GM18909 (cell line): Measurements from ENCODE around the gene B3GNT4.
"Not testable (repeated sequence)": the region's sequence is repeated elsewhere in the genome, so short reads cannot be mapped to it uniquely, and the experiment has no call there.

Source experiments
- ATAC-seq: cut with Tn5 transposase; IDR thresholded peaks from one replicate; pipeline ENCODE4 v1.9.1; 2021; ENCODE audit warnings: mild to moderate bottlenecking; ENCODE audit not compliant: unreplicated experiment, poor library complexity

Gene B3GNT4

DNA sequence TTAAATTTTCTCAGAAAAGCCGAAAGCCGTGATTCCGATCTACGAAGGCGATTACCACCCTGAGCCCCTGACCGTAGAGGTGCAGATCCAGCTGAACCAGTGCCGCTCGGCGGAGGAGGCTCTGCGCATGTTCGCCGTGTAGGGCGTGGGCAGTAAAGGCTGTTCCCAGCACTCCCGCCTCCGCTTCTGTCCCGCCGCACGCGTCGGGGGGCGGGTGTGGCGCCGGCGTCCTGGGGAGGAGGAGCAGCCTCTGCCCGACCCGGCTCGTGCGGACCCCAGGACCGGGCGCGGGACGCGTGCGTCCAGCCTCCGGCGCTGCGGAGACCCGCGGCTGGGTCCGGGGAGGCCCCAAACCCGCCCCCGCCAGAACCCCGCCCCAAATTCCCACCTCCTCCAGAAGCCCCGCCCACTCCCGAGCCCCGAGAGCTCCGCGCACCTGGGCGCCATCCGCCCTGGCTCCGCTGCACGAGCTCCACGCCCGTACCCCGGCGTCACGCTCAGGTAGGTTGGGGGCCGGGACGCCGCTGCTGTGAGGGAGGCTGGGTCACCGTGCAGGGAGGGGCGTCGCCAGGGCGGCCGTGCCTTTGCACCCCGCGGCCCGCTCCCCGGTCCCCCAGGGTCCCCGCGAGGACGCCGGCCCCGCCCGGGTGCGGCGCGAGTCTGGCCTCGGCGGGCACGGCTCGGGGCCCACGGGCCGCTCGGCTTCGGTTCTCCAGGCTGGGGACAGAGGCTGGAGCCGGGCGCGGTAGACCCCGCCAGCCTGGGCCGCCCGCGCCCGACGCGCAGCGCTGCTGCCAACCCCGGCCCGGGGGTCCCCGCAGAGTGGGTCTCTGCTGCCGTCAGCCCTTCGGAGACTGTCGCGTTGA is at the start of gene B3GNT4:
Gene B3GNT4 (plus strand): TSS at position 409 of the 866 bp plus-strand sequence. CDS start 910 bp downstream, outside the sequence.
- ATAC-seq = no peak

DNA sequence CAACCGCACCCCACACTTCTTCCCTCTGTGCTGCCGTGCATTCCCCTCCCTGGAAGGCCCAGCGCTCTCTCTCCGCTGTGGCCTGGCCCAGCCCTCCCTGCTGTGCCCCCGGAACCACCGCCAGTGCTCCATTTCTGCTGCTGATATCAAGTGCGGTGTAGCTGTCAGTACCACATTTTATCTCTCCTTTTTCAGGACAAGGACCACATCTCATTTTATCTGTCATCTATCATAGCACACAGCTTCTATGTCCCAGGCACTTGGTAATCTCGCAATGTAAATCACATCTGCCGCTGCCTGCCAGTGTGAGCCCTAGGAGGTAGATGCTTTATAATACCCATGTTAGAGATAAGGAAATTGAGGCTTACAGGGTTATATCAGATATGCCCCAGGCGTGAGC is 47.8 kb upstream of the B3GNT4 start:
- ATAC-seq = no peak

DNA sequence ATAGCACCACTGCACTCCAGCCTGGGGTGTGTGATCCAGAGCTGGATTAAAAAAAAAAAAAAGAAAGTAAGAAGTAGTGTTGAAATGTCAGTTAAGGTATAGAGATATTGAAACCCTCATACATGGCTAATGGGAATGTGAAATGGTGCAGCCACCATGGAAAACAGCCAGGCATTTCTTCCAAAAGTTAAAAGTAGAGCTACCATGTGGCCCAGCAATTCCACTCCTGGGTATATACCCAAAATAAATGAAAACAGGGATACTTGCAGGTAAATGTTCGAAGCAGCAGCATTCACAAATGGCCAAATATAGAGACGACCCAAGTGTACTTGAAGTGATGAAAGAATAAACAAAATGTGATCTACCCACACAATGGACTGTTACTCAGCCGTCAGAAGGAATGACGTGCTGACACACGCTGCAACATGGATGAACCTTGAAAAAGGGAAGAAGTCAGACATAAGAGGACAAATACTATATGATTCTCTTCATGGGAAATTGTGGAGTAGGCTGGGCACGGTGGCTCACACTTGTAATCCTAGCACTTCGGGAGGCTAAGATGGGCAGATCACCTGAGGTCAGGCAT is 44.7 kb upstream of the B3GNT4 start:
- no peak for ATAC-seq

DNA sequence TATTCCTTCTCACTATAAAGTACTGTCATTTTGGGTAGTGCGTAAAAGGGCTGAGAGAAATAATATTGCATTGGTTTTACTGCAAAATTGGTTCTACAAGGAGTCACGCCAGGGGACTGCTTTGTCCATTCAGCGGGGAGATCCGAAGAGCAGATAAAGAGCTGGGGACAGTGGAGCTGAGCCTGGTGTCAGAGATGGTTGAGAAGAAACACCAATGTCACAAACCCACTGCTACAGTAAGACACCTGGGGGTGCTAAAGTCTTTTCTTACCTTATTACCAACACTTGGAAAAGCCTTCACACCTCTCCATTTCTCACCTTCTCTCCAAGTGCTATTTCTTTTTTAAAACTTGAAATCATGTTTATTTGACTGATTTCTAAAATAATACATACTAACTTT is 43.6 kb upstream of the B3GNT4 start:
- ATAC-seq = no peak

DNA sequence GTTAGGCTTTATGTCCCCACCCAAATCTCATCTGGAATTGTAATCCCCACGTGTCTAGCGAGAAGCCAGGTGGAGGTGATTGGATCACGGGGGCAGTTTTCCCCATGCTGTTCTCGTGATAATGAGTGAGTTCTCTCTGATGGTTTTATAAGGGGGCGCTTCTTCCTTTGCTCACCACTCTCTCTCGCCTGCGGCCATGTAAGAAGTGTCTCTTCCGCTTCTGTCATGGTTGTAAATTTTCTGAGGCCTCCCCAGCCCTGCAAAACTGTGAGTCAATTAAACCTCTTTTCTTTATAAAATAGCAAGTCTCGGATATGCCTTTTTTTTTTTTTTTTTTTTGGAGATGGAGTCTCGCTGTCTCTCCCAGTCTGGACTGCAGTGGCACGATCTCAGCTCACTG is 42.7 kb upstream of the B3GNT4 start:
- no peak for ATAC-seq

DNA sequence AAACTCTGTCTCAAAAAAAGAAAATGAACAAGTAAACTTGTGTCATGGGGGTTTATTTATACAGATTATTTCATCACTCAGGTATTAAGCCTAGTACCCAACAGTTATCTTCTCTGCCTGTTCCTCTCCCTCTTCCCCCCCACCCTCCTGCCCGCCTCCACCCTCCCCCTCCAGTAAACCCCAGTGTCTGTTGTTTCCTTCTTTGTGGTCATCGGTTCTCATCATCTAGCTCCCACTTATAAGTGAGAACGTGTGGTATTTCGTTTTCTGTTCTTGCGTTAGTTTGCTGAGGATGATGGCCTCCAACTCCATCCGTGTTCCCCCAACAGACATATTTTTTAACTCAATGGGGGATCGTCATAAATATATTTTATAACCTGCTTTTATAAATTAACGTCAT is 41.8 kb upstream of the B3GNT4 start:
- no peak for ATAC-seq

DNA sequence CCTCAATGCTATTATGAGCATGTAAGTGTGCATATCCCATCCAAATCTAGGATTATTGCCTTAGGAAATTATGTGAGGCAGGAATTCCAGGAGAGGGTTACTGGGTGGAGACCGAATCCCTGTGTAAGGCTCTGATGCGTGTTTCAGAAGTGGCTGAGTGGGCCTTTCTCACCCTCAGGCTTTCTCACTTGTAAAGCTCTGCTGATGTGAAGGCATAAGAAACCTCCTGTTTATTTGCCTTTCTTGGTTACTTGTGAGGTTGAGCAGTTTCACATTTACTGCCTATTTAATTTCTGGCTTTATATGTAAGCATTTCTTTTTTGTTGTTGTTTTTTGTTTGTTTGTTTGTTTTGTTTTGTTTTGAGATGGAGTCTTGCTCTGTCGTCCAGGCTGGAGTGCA is 40.5 kb upstream of the B3GNT4 start:
- ATAC-seq = no peak

DNA sequence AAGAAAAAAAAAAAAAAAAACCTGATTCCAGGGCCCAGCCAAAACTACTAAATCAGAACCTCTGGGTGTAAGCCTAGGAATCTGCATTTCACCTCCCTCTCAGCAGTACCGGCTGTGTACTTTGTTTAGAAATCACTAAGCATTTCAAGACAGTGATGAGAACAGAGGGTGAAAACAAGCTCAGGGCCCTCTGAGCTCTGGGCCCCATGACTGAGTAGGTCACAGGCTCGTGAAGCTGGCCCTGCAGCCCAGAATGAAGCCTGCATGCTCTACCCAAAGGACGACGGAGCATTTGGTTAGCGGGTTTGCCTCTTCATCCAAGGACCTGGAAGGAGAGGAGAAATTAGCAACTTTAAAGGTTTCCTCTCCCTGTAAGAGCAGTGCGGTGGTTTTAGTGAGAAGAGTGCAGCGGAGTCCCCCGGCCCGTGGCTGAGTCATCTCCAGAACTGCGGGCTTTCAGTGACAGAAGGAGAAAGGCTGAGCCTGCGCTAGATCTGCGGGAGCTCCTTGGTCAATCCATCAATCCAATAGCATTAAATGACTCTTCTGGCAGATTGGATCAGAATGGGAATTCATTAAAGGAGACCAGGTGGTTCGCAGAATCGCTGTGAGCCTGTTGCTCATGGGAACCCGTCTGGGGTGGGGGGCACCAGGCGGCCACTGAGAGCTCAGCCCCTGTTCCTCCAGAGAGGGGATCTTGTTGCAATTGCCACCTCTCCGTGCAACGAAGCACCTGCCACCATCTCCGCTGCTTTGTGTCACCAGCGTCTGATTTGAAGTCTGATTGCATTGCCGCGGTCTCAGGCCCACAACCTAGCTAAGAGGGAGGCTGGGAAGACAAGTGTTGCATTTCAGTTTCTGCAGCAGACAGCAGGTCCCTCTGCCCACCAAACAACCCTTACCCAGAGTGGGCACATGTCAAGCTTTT is 36.8 kb upstream of the B3GNT4 start:
- no peak for ATAC-seq

DNA sequence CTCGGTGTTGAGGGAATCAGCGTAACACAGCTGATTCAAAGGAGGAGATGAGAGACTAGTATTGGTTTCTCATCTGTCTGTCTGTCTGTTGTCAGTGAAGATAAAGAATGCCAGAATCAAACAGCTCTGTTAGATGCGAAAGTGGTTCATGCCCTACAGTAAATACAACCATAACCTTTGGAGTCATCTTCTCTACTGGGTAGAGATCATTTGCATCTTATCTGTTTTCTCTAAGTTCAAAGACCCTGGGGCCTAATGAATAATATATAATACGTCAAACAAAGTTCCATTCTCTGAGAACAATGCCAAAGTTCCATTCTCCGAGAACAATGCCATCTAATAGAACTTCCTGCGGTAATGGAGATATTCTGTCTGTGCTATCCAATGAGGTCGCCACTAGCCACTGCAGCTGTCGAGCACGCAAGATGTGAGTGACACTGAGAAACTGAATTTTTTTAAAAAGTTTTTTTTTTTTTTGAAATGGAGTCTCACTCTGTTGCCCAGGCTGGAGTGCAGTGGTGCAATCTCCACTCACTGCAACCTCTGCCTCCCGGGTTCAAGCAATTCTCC is 36.1 kb upstream of the B3GNT4 start:
- no peak for ATAC-seq

DNA sequence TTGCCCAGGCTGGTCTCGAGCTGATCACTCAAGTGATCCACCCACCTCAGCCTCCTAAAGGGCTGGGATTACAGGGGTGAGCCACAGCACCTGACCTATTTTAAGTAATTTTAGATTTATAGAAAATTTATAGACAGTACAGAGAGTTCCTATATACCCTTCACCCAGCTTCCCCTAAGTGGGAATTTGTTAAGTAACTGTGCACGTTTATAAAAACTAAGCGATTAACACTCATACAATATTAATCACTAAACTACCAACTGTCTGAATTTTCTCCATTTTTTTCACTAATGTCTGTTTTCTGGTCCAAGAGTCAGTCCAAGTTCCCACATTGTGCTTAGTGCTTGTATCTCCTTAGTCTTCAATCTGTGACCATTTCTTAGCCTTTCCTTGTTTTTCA is 35.0 kb upstream of the B3GNT4 start:
- ATAC-seq = no peak

DNA sequence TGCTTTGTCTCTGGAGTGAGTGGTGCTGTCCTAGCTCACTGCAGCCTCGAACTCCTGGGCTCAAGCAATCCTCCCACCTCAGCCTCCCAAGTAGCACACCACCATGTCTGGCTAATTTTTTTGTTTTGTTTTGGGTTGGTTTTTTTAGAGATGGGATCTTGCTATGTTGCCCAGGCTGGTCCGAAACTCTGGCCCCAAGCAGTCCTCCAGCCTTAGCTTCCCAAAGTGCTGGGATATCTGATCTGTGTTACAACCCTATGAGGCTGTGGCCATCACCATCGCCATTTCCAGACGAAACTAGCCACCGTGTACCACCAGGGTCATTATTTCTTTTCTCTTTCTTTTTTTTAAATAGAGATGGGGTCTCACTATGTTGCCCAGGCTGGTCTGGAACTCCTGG is 32.1 kb upstream of the B3GNT4 start:
- ATAC-seq = no peak

DNA sequence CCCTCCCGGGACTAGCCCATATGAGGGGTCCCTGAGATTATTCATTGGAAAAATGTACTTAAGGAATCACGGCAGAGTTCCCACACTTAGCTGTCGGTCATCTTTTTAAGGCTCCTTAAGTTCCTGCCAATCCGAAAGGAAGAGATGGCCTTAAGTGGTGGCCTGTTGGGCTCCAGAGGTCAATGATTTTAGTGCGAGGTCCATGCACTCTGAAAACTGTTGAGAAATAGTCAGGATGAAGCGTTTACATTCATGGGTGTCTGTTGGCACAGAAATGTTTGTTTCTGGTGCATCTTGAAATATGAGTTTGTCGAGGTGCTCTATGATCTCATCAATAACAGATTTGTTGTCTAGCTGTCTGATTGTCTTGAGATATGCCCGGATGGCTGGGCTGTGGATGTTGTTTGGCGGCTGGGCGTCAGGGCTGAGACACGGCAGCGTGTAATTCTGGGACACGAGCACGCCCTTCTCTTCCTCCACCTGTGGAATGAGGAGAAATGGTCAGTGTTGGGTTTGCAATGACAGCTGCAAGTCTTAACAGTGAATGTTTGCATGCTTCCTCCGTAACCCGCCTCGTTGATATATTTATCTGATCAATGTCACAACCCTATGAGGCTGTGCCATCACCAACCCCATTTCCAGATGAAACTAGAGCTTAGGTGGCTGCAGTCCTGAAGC is 31.1 kb upstream of the B3GNT4 start:
- ATAC-seq = no peak

DNA sequence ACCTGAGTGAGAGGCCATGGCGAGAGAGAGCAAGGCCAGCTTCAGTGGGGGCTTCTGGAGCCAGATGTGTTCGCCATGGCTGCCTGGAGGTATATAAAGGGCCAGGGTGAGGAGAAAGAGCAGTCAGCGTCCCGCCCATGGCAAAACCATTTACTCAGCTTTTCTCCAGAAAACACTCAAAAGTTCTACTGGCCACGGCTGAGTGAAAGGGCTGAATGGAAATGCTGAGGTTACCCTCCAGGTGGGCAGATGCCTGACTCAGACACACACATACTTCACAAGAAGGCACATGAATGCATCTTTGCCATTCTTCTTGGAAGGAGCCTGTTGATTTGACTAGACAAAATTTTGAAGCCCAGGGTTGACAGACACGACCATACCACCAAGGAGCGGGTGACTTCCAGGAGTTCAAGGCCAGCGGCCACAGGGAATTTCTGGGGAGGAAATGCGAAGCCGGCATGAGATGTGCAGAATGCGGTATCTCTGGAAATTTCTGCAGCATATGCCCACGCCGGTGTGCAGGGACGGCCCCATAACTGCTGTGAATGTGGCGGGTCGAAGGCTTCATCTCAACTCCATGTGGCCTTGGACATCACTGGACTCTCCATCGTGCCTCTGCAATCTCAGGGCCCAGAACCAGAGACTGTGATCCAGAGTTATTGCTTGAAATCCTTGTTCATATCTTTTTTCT is 29.2 kb upstream of the B3GNT4 start, which contains the start of gene IL31:
Gene IL31 (minus strand): TSS at position 67 of the 691 bp plus-strand sequence. CDS start 49 bp downstream, at position 18.
- no peak for ATAC-seq

DNA sequence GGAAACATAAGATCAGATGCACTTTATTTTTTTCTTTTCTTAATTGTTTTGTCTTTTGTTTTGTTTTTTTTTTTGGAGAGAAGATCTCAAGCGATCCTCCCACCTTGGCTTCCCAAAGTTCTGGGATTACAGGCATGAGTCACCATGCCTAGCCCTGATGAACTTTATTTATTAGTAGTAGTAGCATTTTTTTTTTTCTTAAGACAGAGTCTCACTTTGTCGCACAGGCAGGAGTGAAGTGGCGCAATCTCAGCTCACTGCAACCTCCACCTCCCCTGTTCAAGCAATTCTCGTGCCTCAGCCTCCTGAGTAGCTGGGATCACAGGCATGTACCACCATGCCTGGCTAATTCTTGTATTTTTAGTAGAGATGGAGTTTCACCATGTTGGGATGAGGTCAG is 27.0 kb upstream of the B3GNT4 start:
- ATAC-seq = not testable (repeated sequence)

DNA sequence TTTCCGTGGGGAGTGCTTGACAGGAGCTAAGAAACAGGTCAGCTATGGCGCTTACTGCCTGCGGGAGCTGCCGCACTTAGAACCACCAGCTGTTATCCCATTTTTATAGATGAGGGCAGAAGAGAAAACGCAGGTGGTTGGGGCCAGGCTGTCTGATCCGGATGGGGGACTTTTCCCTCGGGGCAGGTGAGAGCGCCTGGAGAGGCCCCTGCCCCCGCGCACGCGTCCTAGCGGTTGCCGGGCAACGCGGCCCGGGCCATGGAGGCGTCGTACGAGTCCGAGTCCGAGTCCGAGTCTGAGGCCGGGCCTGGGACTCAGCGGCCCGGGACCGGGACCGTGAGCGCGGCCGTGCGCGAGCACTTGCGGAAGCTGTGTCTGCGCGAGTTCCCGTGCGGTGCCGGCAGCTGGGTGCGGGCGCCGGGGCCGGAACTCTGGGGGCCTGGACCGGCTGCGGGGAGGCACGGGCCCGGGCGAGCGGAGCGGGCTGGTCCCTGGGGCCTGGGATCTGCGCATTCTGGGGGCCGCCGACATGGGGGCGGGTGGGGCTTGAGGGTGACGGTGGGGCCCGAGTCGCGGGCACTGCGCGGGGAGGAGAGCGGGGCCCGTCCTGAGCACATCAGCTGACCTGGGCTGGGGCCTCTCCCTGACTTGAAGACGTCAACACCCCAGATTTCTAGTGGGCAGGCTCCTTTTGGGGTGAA is 20.5 kb upstream of the B3GNT4 start, which contains the start of gene LRRC43:
Gene LRRC43 (plus strand): TSS at position 237 of the 701 bp plus-strand sequence. CDS start 22 bp downstream, at position 259.
- ATAC-seq = no peak

DNA sequence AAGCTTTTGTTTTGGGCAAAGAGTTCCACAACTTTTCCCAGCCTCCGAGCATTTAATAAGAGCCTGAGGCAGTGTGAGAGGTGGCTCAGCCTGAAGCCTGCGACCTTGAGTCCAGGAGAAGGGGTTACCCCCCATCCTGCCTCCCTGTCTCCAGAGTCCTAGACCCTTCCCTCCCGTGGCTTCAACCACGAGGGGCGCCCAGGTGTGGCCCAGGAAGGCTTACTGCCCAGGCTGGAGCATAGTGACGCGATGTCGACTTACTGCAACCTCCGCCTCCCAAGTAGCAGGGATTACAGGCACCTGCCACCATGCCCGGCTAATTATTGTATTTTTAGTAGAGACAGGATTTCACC is 19.9 kb upstream of the B3GNT4 start:
- no peak for ATAC-seq

DNA sequence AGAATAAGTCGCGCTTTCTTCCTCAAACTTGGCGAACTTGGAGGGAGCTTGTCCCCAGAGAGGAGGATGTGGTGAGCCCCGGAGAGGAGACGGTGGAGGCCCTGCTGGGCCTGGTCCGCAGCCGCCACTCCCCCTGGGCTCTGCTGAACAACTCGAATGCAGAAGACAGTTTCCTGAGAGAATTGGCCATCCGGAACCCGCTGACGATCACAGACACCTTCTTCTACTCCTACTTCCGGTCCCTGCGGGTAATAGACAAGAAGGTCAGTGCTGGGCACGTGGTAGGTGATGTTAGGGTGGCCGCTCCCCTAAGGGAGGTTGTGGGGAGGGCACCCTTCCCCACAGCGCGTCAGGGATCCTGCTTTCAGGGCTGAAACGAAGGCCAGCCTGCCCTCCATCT is 19.0 kb upstream of the B3GNT4 start:
- ATAC-seq = no peak

DNA sequence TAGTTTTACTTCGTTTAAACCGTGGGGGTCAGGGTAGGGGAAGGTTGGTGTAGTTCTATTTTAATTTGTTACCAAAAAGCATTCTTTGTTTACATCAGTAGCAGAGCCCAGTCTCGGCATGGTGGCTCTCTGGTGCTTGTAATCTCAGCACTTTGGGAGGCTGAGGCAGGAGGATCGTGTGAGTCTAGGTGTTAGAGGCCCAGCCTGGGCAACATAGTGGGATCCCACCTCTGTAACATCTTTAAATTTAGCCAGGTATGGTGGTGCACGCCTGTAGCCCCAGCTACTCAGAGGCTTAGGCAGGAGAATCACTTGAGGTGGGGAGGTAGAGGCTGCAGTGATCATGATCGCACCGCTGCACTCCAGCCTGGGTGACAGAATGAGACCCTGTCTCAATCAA is 18.4 kb upstream of the B3GNT4 start:
- no peak for ATAC-seq
